Measurements from ENCODE around the gene SPPL2B. TPM values are rescaled to one million over a fixed set of nuclear protein-coding genes. Genes with fewer than 3 reads are reported as not detected.

Gene SPPL2B
- total and polyA plus RNA-seq, 10 donors: 40.5 to 111 (median 78.1) TPM

DNA sequence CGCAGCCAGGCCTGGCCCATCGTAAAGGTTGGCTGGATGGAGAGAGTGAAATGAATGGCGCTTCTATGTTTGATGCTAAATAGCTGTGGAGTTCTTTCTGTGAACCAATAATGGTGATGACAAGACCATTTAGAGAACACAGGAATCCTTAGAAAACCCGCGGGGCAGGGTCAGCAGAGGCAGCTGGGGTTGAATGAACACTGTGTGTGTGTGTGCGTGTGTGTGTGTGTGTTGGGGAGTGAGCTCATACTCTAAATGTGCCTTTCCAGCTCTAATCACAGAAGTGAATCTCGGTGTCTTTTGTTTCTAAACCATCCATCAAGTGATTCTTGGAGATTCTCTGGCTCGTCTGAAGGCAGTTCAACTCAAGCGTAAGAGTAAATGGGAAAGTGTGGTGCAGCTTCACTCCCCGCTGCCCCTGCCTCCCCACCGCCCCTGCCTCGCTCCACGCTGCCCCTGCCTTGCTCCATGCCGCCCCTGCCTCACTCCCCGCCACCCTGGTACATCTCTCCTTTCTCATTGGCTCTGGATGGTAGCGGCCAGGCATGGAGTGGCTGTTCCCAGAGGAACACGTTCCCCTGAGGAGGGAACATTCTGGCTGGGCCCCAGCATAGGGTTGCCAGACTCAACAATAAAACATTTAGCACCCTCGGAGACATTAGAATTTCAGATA, 52.8 kb downstream of the SPPL2B start:
- Histone ChIP-seq H3K27ac (no peak overlapping the region), H3K4me3 (no peak overlapping the region), H3K36me3 (no peaks in the 10 kb centered on the region), H3K4me1 (peaks cover 0 to 21% (median 5%) of the 10 kb centered on the region in 6 donors), H3K27me3 (replicated peaks in 1 of 7) (peaks cover 0 to 23% (median 0%) of the 10 kb centered on the region in 7 donors), H3K9me3 (peaks cover 0 to 30% (median 20%) of the 10 kb centered on the region in 8 donors)
- WGBS, 5 donors: 71 to 81% (median 77%) methylated on average over 18 of the region's 18 CpGs
- intact Hi-C loops (cut with DNase I; ENCODE audit: low total_unique reads): no loop called here
- TF ChIP-seq POLR2A (IDR thresholded peaks at IDR 0.05) (no peak), POLR2AphosphoS5 (IDR thresholded peaks at IDR 0.05) (no peak)
- TF ChIP-seq, protein P1, sequence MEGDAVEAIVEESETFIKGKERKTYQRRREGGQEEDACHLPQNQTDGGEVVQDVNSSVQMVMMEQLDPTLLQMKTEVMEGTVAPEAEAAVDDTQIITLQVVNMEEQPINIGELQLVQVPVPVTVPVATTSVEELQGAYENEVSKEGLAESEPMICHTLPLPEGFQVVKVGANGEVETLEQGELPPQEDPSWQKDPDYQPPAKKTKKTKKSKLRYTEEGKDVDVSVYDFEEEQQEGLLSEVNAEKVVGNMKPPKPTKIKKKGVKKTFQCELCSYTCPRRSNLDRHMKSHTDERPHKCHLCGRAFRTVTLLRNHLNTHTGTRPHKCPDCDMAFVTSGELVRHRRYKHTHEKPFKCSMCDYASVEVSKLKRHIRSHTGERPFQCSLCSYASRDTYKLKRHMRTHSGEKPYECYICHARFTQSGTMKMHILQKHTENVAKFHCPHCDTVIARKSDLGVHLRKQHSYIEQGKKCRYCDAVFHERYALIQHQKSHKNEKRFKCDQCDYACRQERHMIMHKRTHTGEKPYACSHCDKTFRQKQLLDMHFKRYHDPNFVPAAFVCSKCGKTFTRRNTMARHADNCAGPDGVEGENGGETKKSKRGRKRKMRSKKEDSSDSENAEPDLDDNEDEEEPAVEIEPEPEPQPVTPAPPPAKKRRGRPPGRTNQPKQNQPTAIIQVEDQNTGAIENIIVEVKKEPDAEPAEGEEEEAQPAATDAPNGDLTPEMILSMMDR (IDR thresholded peaks at IDR 0.05 in 8 of 11, conservative IDR thresholded peaks at IDR 0.05 in 3 of 11): no peak
- no peak for DNase-seq

DNA sequence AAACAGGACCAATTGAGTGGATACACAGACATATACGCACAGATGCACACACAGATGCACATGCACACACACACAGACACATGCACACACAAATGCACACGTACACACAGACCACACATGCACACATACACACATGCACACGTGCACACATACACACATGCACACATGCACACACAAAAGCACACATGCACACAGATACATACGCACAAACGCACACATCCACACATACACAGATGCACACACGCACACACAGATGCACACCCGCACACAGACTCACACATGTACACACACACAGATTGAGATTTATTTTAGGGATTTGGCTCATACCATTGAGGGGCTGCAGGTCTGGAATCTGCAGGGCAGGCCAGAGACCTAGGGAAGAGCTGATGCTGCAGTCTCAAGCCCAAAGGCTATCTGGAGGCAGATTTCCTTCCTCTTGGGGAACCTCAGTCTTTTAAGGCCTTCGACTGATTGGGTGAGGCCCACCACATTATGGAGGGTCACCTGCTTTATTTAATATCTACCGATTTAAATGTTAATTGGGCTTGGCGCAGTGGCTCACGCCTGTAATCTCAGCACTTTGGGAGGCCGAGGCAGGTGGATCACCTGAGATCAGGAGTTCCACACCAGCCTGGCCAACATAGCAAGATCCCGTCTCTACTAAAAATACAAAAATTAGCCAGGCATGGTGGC, 54.2 kb downstream of the SPPL2B start:
- no peak for DNase-seq
- Histone ChIP-seq H3K27ac (no peak overlapping the region), H3K36me3 (no peaks in the 10 kb centered on the region), H3K4me3 (no peak overlapping the region), H3K4me1 (peaks cover 0 to 21% (median 5%) of the 10 kb centered on the region in 6 donors), H3K9me3 (peaks cover 0 to 30% (median 20%) of the 10 kb centered on the region in 8 donors), H3K27me3 (replicated peaks in 1 of 7) (peaks cover 0 to 23% (median 0%) of the 10 kb centered on the region in 7 donors)
- TF ChIP-seq POLR2A (IDR thresholded peaks at IDR 0.05) (no peak), POLR2AphosphoS5 (IDR thresholded peaks at IDR 0.05) (no peak)
- TF ChIP-seq, protein P1 (IDR thresholded peaks at IDR 0.05 in 8 of 11, conservative IDR thresholded peaks at IDR 0.05 in 3 of 11): no peak
- WGBS, 5 donors: 83 to 92% (median 88%) methylated on average over 13 of the region's 13 CpGs
- intact Hi-C loops (cut with DNase I; ENCODE audit: low total_unique reads): no loop called here

DNA sequence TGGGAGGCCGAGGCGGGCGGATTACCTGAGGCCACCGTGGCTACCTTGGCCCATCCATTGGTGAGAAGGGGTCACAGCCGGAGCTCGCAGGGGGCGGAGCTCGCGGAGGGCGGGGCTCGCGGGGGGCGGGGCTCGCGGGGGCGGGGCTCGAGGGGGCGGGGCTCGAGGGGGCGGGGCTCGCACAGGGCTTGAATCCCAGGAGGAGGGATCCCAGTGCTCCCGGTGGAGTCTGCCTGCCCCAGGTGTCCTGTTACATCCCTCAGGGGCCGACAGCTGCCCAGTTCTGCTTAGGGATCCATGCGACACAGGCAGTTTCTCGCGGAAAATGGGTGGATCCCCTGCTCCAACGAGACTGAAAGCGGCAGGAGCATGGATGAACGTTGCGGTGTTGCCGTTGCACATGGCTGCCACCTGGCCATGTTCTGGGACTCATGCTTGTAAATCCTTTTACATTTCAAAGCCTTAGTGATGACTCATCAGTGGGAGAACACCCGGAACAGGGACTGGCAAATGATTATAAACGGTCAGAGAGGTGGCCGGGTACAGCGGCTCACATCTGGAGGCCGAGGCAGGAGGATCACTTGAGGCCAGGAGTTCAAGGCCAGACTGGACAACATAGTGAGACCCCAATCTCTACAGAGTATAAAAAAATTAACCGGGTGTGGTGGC, 56.7 kb downstream of the SPPL2B start:
- DNase-seq: no peak
- Histone ChIP-seq H3K4me3 (no peak overlapping the region), H3K27me3 (replicated peaks in 1 of 7) (peaks cover 0 to 23% (median 0%) of the 10 kb centered on the region in 7 donors), H3K4me1 (peaks cover 0 to 21% (median 5%) of the 10 kb centered on the region in 6 donors), H3K27ac (no peak overlapping the region), H3K9me3 (peaks cover 0 to 10% (median 8%) of the 10 kb centered on the region in 8 donors), H3K36me3 (no peaks in the 10 kb centered on the region)
- WGBS, 5 donors: 27 to 49% (median 30%) methylated on average over 22 to 37 of the region's 37 CpGs
- intact Hi-C loops (cut with DNase I; ENCODE audit: low total_unique reads): no loop called here
- TF ChIP-seq, protein P1 (IDR thresholded peaks at IDR 0.05 in 8 of 11, conservative IDR thresholded peaks at IDR 0.05 in 3 of 11): no peak
- TF ChIP-seq POLR2A (IDR thresholded peaks at IDR 0.05): no peak
- no peak for TF ChIP-seq POLR2AphosphoS5 (IDR thresholded peaks at IDR 0.05)
